ENCODE results near the gene HDAC4.

DNA sequence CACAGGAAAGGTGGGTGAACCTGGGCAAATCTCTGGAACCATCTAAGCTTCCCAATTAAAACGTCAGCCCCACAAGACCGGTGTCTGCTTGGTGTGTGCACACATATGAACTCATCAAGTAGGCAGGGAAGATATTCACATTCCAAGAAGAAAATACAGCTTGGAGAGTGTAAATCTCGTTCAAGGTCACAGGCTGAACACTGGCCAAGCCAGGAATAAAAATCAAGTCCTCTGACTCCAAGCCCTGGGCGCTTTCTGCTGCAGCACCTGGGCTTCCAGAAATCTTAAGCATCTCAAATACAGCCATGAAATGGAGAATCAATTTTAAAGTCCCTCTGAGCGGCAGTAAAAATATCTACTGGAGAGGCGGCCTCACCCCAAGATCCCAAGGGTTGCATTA is 402.0 kb downstream of the HDAC4 start:
- TF ChIP-seq, protein P1, sequence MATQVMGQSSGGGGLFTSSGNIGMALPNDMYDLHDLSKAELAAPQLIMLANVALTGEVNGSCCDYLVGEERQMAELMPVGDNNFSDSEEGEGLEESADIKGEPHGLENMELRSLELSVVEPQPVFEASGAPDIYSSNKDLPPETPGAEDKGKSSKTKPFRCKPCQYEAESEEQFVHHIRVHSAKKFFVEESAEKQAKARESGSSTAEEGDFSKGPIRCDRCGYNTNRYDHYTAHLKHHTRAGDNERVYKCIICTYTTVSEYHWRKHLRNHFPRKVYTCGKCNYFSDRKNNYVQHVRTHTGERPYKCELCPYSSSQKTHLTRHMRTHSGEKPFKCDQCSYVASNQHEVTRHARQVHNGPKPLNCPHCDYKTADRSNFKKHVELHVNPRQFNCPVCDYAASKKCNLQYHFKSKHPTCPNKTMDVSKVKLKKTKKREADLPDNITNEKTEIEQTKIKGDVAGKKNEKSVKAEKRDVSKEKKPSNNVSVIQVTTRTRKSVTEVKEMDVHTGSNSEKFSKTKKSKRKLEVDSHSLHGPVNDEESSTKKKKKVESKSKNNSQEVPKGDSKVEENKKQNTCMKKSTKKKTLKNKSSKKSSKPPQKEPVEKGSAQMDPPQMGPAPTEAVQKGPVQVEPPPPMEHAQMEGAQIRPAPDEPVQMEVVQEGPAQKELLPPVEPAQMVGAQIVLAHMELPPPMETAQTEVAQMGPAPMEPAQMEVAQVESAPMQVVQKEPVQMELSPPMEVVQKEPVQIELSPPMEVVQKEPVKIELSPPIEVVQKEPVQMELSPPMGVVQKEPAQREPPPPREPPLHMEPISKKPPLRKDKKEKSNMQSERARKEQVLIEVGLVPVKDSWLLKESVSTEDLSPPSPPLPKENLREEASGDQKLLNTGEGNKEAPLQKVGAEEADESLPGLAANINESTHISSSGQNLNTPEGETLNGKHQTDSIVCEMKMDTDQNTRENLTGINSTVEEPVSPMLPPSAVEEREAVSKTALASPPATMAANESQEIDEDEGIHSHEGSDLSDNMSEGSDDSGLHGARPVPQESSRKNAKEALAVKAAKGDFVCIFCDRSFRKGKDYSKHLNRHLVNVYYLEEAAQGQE (IDR thresholded peaks at IDR 0.05), result no peak
- TF ChIP-seq, protein P2, sequence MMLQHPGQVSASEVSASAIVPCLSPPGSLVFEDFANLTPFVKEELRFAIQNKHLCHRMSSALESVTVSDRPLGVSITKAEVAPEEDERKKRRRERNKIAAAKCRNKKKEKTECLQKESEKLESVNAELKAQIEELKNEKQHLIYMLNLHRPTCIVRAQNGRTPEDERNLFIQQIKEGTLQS (IDR thresholded peaks at IDR 0.05), result no peak
- TF ChIP-seq JUND (IDR thresholded peaks at IDR 0.05) (no peak), FOXA1 (IDR thresholded peaks at IDR 0.05) (no peak), TAF1 (conservative IDR thresholded peaks at IDR 0.05) (no peak), YY1 (IDR thresholded peaks at IDR 0.05) (no peak), SP1 (IDR thresholded peaks at IDR 0.05) (no peak), RAD21 (IDR thresholded peaks at IDR 0.05) (no peak), GABPA (IDR thresholded peaks at IDR 0.05 in 1 of 2, conservative IDR thresholded peaks at IDR 0.05 in 1 of 2) (no peak)
- TF ChIP-seq, protein P3, sequence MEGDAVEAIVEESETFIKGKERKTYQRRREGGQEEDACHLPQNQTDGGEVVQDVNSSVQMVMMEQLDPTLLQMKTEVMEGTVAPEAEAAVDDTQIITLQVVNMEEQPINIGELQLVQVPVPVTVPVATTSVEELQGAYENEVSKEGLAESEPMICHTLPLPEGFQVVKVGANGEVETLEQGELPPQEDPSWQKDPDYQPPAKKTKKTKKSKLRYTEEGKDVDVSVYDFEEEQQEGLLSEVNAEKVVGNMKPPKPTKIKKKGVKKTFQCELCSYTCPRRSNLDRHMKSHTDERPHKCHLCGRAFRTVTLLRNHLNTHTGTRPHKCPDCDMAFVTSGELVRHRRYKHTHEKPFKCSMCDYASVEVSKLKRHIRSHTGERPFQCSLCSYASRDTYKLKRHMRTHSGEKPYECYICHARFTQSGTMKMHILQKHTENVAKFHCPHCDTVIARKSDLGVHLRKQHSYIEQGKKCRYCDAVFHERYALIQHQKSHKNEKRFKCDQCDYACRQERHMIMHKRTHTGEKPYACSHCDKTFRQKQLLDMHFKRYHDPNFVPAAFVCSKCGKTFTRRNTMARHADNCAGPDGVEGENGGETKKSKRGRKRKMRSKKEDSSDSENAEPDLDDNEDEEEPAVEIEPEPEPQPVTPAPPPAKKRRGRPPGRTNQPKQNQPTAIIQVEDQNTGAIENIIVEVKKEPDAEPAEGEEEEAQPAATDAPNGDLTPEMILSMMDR (IDR thresholded peaks at IDR 0.05; ENCODE audit: low read depth, low read length, missing input control), result no peak
